Psoas muscle (tissue), 8 donors: Measurements from ENCODE around the gene RPS2. TPM values are rescaled to one million over a fixed set of nuclear protein-coding genes. Genes with fewer than 3 reads are reported as not detected.

Experiments used
- ATAC-seq, 4 donors: fragments of 200-7000 bp; cut with Tn5 transposase; one replicate each; pipeline ENCODE4 v1.9.1; 2020; ENCODE audit warnings: moderate library complexity in 3 of 4, mild to moderate bottlenecking in 2 of 4
- DNase-seq, 2 donors: peaks; one replicate each; pipeline ENCODE4 v3.0.0-alpha.2; 2020
- H3K27ac ChIP-seq: fragments of 200-600 bp; one replicate; pipeline ENCODE4 v1.8.0; 2022
- H3K27me3 ChIP-seq, 3 donors: fragments of 200-600 bp in 1 of 3; one replicate each; pipeline versions ENCODE4 v1.6.1 to v1.8.0; 2013 to 2022; ENCODE audit warnings: low read length in 2 of 3, mild to moderate bottlenecking in 2 of 3, moderate library complexity in 1 of 3; ENCODE audit not compliant: insufficient read depth in 3 of 3
- H3K36me3 ChIP-seq, 2 donors: fragments of 200-600 bp in 1 of 2; one replicate each; pipeline versions ENCODE4 v1.6.1 to v1.8.0; 2013 to 2022; ENCODE audit warnings: low read depth in 1 of 2, mild to moderate bottlenecking in 1 of 2, moderate library complexity in 1 of 2; ENCODE audit not compliant: insufficient read depth in 1 of 2
- H3K4me1 ChIP-seq: fragments of 200-600 bp; one replicate; pipeline ENCODE4 v1.8.0; 2022
- H3K4me3 ChIP-seq: fragments of 200-600 bp; one replicate; pipeline ENCODE4 v1.8.0; 2022; ENCODE audit warnings: mild to moderate bottlenecking
- H3K9me3 ChIP-seq: fragments of 200-600 bp; one replicate; pipeline ENCODE4 v1.8.0; 2022
- WGBS, 3 donors: extraction: QIAGEN DNeasy Blood & Tissue Kit; methylation state at CpG; one replicate each; pipeline versions ENCODE4 v1.1.6 to v1.1.7; 2013; 5-methylcytosine and 5-hydroxymethylcytosine counted together
- intact Hi-C, 2 donors: fragments of 100-400 bp; cut with DNase I; formaldehyde crosslinking; loops; one replicate each; pipeline versions ENCODE4 v1.11.0 to v1.14.2; 2022
- polyA plus RNA-seq, 3 donors: library from polyadenylated mRNA; stranded (reverse); fragments of 200-250 nt; gene quantifications; one replicate each; pipeline ENCODE4 v1.2.3, GENCODE V29; 2013
- total RNA-seq, 4 donors: library from RNA; stranded (reverse); fragmentation: NEBNext Ultra II Directional in 2 of 4; extraction: Animal tissue kit (Norgen Biotek cat#: 25700) in 2 of 4; gene quantifications; one replicate each; pipeline versions ENCODE4 v1.2.1 to v1.2.4, GENCODE V29; 2021 to 2023
- TF ChIP-seq, protein P1 (sequence below): fragments of 200-600 bp; IDR thresholded peaks from one replicate; pipeline ENCODE4 v1.8.0; 2022; ENCODE audit warnings: antibody characterized with exemption
- donor health status: healthy with polysubstance abuse.
- donor health status: DM: no; HTN: no; CAD: no; lungs with moderate emphysema.
- donor health status: Bipolar disorder and iron deficiency.
- donor health status: healthy.
- donor health status: DM: yes; HTN: yes; CAD: no.
- donor health status: DM: no; HTN: no; CAD: no.
- donor health status: DM: no; HTN: no; CAD: no.
- donor health status: DM: yes; HTN: yes; CAD: no.

The RPS2 gene
- total and polyA plus RNA-seq, 7 donors, result 1,044 to 3,940 (median 1,902) TPM

DNA sequence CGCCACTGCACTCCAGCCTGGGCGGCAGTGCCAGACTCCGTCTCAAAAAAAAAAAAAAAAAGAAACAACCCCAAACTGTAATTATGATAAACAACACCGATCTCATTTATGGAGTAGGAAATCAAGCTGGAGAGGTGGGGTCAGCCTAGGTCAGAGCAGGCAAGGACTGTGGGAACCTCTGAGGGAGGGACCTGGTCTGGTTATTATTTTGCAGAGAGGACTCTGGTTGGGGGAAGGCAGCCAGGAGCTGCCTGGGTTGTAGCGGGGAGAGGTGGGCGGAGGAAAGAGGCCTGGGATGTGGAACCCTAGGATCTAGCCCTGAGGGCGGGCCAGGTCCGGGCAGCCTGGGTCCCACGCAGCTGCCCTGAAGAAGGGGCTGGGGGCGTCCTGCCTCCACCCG is 35.5 kb downstream of the RPS2 start:
- 11 to 23% (median 16%) methylated on average over 6 to 11 of the region's 11 CpGs for WGBS, 3 donors
- H3K27ac ChIP-seq, result peak overlapping the region; percentile 67
- intact Hi-C loops, result loop anchor here in 1 of 2 donors (1.0 kb wide), 1 partner anchor 66 kb away; no protein-coding TSS in a partner anchor
- ATAC-seq, result peak; percentile 9 to 37 (median 18)
- peak overlapping the region; percentile 71 for H3K4me3 ChIP-seq
- DNase-seq, result no peak
- H3K4me1 ChIP-seq, result peaks cover 3% of the 10 kb centered on the region
- H3K27me3 ChIP-seq, result peaks cover 0 to 11% (median 0%) of the 10 kb centered on the region in 3 donors
- H3K9me3 ChIP-seq, result no peaks in the 10 kb centered on the region
- no peaks in the 10 kb centered on the region for H3K36me3 ChIP-seq
- TF ChIP-seq, protein P1, sequence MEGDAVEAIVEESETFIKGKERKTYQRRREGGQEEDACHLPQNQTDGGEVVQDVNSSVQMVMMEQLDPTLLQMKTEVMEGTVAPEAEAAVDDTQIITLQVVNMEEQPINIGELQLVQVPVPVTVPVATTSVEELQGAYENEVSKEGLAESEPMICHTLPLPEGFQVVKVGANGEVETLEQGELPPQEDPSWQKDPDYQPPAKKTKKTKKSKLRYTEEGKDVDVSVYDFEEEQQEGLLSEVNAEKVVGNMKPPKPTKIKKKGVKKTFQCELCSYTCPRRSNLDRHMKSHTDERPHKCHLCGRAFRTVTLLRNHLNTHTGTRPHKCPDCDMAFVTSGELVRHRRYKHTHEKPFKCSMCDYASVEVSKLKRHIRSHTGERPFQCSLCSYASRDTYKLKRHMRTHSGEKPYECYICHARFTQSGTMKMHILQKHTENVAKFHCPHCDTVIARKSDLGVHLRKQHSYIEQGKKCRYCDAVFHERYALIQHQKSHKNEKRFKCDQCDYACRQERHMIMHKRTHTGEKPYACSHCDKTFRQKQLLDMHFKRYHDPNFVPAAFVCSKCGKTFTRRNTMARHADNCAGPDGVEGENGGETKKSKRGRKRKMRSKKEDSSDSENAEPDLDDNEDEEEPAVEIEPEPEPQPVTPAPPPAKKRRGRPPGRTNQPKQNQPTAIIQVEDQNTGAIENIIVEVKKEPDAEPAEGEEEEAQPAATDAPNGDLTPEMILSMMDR, result no peak

- no peak overlapping the region for H3K4me3 ChIP-seq
- H3K27ac ChIP-seq, result no peak overlapping the region
- peaks cover 3% of the 10 kb centered on the region for H3K4me1 ChIP-seq
- no peak for ATAC-seq
- intact Hi-C loops, result no loop called here
- no peaks in the 10 kb centered on the region for H3K36me3 ChIP-seq
- peaks cover 0 to 39% (median 7%) of the 10 kb centered on the region in 3 donors for H3K27me3 ChIP-seq
- TF ChIP-seq, protein P1, result no peak
- 56 to 63% (median 58%) methylated on average over 10 to 11 of the region's 11 CpGs for WGBS, 3 donors
- H3K9me3 ChIP-seq, result no peaks in the 10 kb centered on the region
- DNase-seq, result no peak
Measured at GRCh38 chr16:1926271-1926670, 38.4 kb downstream of the RPS2 start.

GRCh38 chr16:1924095-1924494 is 40.5 kb downstream of the RPS2 start:
- 51 to 59% (median 59%) methylated on average over 5 of the region's 5 CpGs for WGBS, 3 donors
- Histone ChIP-seq H3K9me3 (no peaks in the 10 kb centered on the region), H3K27me3 (peaks cover 0 to 57% (median 11%) of the 10 kb centered on the region in 3 donors)

DNA sequence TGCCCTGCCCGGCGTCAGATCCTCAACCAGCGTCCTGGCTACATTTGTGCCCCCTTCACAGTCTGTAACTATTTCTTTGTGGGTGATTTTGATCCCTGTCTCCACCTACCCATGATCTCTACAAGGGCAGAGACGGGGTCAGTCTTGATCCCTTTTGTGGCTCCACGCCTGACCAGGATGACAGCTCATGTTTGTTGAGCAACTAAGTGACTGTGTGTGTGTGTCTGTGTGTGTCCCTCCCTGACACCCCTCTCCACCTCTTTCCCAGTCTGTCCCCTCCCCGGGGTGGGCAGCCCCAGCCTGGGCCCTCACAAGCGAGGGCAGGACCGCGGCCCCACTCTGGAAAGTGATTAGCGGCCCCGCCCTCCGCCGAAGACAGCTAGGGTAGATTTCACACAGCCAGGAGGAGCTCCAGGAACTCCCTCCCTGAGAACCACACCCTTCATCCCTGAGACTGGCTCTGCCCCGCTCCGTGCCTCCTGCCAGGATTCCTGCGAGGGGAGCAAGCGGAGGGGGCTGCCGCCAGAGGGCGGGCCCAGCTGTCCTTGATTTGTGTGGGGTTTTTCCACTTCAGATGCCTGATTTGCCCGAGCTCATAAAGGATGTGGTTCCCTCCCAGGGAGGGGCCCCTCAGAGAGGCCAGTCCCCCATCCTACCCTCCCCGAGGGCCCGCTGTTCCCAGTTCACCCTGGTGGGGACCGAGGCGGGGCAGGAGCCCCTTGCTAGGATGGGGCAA is 41.2 kb downstream of the RPS2 start:
- peak in 2 of 4 donors; percentile 38 to 41 for ATAC-seq
- no peak overlapping the region for H3K27ac ChIP-seq
- H3K36me3 ChIP-seq, result no peaks in the 10 kb centered on the region
- intact Hi-C loops, result no loop called here
- 9 to 19% (median 15%) methylated on average over 24 of the region's 24 CpGs for WGBS, 3 donors
- H3K4me1 ChIP-seq, result no peaks in the 10 kb centered on the region
- H3K9me3 ChIP-seq, result no peaks in the 10 kb centered on the region
- peaks cover 0 to 64% (median 17%) of the 10 kb centered on the region in 3 donors for H3K27me3 ChIP-seq
- TF ChIP-seq, protein P1, result no peak
- no peak for DNase-seq
- no peak overlapping the region for H3K4me3 ChIP-seq

More at GRCh38 chr16:1924095-1924494, 40.5 kb downstream of the RPS2 start:
- TF ChIP-seq, protein P1, result no peak
- intact Hi-C loops, result no loop called here
- ATAC-seq (no peak), DNase-seq (no peak)
- Histone ChIP-seq H3K4me1 (no peaks in the 10 kb centered on the region), H3K36me3 (no peaks in the 10 kb centered on the region), H3K4me3 (no peak overlapping the region), H3K27ac (no peak overlapping the region)
